Measurements from ENCODE around the gene LPP.

DNA sequence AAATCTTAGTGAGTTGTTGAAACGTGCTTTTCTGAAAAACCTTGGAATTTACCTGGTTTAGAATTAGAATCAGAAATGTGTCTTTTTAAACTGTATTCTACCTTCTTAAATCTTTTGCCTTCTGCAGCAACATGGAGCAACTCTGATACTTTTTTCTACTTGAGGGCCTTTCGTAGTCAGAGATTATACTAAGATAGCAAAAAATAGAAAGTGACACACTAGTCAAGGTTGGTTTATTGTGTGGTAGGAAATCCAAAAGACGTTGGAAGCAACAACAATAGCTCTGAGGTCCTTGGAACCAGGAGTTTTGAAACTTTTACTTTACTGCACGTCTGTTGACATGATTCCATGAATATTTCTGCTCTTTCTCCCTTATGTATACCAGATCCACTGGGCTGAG is 294.9 kb downstream of the LPP start:
- TF ChIP-seq, protein P1, sequence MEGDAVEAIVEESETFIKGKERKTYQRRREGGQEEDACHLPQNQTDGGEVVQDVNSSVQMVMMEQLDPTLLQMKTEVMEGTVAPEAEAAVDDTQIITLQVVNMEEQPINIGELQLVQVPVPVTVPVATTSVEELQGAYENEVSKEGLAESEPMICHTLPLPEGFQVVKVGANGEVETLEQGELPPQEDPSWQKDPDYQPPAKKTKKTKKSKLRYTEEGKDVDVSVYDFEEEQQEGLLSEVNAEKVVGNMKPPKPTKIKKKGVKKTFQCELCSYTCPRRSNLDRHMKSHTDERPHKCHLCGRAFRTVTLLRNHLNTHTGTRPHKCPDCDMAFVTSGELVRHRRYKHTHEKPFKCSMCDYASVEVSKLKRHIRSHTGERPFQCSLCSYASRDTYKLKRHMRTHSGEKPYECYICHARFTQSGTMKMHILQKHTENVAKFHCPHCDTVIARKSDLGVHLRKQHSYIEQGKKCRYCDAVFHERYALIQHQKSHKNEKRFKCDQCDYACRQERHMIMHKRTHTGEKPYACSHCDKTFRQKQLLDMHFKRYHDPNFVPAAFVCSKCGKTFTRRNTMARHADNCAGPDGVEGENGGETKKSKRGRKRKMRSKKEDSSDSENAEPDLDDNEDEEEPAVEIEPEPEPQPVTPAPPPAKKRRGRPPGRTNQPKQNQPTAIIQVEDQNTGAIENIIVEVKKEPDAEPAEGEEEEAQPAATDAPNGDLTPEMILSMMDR (IDR thresholded peaks at IDR 0.05; ENCODE audit: insufficient read depth, low read length) = no peak
- TF ChIP-seq REST (IDR thresholded peaks at IDR 0.05; ENCODE audit: insufficient replicate concordance, low read depth) (no peak), POLR2AphosphoS5 (IDR thresholded peaks at IDR 0.05; ENCODE audit: low read depth) (no peak), SPI1 (IDR thresholded peaks at IDR 0.05; ENCODE audit: borderline replicate concordance, low read depth) (no peak)
